Measurements from ENCODE around the gene IL17C.

IL17C gene

DNA sequence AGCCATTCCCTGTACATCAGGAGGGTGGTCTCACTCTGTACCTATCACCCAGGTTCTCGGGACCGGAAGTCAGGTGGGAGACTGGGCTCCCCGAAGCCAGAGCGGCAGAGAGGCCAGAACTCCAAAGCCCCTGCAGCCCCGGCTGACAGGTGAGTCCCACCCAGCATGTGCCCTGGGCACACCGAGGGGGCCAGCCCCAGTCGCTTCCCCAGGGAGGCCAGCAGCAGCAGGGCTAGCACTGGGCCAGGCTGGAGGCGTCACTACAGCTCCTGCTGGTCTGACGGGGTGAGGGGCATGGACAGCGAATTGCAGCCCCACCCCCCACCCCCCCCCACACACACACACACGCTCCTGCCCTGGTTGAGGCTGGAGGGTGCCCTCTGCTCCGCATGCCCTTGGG lies 7.9 kb upstream of the IL17C start:
- TF ChIP-seq CTCF (IDR thresholded peaks at IDR 0.05; ENCODE audit: low read depth, low read length), result no peak
- H3K4me3 ChIP-seq (ENCODE audit: low read depth, low read length), result no peak overlapping the region

DNA sequence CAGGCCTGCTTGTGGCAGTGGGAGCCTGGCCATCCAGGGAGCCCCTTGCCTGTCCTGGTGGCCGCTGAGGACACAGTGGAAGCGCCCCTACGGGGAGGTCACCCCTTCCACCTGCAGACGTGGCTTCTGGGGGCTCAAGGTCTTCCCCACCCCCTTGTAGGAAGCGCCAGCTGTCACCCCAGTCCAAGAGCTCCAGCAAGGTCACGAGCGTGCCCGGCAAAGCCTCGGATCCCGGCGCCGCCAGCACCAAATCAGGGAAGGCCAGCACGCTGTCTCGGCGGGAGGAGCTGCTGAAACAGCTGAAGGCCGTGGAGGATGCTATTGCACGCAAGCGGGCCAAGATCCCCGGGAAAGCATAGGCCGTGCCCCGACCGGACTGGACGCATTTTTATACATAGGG lies 7.4 kb upstream of the IL17C start:
- no peak for TF ChIP-seq CTCF (IDR thresholded peaks at IDR 0.05; ENCODE audit: low read depth, low read length)
- no peak overlapping the region for H3K4me3 ChIP-seq (ENCODE audit: low read depth, low read length)

GRCh38 chr16:88631384-88631783 lies 7.0 kb upstream of the IL17C start:
- no peak overlapping the region for H3K4me3 ChIP-seq (ENCODE audit: low read depth, low read length)
- TF ChIP-seq CTCF (IDR thresholded peaks at IDR 0.05; ENCODE audit: low read depth, low read length), result no peak

DNA sequence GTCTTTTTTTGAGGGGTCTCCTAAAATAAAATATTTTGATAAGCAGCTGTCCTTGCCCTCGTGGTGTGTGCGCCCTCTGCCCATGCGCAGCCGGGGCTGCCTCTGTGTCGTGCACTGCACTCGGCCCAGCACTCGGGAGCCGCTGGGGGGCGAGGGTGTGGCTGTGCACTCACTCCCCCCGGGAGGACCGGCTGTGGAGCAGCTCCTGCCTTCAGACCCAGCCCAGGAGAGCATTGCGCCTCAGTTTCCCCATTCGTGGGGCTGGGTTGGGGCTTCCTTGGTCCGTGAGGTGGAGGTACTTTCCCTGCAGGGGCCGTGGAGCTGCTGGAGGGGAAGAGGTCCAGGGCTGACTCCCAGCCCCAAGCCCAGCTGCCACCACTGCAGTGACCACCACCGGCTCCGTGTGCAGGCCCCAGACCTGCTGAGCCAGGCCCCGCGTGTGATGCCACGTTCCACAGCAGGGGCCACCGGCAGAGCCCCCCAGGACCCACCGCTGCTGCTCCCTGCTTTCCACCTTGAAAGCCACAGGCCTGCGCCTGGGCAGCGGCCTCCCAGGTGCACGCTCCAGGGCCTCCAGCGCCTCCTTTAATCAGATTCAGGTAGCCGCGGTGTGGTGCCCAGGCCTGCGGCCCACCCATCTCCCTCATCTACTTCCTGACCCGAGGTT lies 6.3 kb upstream of the IL17C start:
- no peak overlapping the region for H3K4me3 ChIP-seq (ENCODE audit: low read depth, low read length)
- TF ChIP-seq CTCF (IDR thresholded peaks at IDR 0.05; ENCODE audit: low read depth, low read length), result no peak

- no peak overlapping the region for H3K4me3 ChIP-seq (ENCODE audit: low read depth, low read length)
- TF ChIP-seq CTCF (IDR thresholded peaks at IDR 0.05; ENCODE audit: low read depth, low read length), result no peak
Observed at GRCh38 chr16:88632587-88632930, 5.8 kb upstream of the IL17C start.

GRCh38 chr16:88633684-88634140 lies 4.7 kb upstream of the IL17C start:
- no peak overlapping the region for H3K4me3 ChIP-seq (ENCODE audit: low read depth, low read length)
- TF ChIP-seq CTCF (IDR thresholded peaks at IDR 0.05; ENCODE audit: low read depth, low read length), result no peak

DNA sequence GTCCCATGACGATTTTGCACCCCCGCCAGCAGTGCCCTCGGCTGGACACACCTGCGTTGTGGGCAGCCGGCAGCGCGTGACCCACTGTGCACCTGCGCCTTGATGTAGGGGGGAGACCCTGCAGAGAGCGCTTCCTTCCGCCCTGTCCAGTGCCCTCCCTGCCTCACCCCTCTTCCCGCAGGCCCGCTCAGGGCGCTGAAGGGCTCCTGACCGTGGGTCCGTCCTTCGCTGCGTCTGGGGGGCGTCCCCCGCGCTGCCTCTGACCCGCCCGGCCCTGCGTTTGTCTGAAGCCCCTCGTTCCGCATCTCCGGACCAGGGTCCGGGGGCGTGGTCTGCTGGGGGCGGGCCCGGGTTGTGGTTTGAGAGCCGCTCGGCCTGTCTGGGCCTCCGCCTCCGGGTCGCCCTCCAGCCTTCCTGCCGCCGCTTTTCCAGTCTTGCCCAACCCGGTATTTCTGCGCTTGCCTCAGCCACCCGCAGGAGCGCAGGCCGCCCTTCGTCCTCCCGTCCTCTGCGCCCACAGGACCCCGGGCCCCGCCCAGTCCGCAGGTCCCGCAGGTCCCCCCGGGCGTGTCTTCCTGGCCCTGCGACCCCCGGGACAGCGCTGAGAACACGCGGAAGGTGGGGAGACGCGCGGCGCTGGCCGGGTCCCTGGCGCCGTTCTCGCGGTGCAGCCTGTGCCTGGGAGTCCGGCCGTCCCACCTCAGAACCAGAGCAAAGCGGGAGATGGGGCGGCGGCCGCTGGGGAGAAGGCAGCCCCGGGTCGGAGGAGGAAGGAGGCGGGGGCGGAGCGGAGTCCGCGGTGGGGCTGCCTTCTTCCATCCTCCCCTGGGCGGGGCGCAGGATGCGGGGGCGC lies 4.0 kb upstream of the IL17C start:
- peak overlapping the region; percentile 41 for H3K4me3 ChIP-seq (ENCODE audit: low read depth, low read length)
- no peak for TF ChIP-seq CTCF (IDR thresholded peaks at IDR 0.05; ENCODE audit: low read depth, low read length)
